GM12875 (cell line): ENCODE data around the gene HGFAC.
A peak's percentile ranks its signal among the peaks of the same experiment; 100 is the strongest.

ENCODE experiments used
- H3K4me3 ChIP-seq: one replicate; pipeline ENCODE4 v1.5.1; 2011; ENCODE audit warnings: low read depth, low read length, control low read depth
- CTCF ChIP-seq: IDR thresholded peaks from 2 replicates; pipeline ENCODE4 v1.5.1; 2011; ENCODE audit warnings: low read depth, mild to moderate bottlenecking, control low read depth, inconsistent platforms, low read length, moderate library complexity, borderline replicate concordance; ENCODE audit not compliant: insufficient read depth

Gene HGFAC

GRCh38 chr4:3434881-3435685, 6.7 kb upstream of the HGFAC start:
- TF ChIP-seq CTCF, result peak; percentile 25; the same call in 1 of the 2 replicates

GRCh38 chr4:3435686-3435956, 6.1 kb upstream of the HGFAC start:
- no peak for TF ChIP-seq CTCF
- no peak overlapping the region for H3K4me3 ChIP-seq

More at GRCh38 chr4:3434881-3435685, 6.7 kb upstream of the HGFAC start:
- no peak overlapping the region for H3K4me3 ChIP-seq

GRCh38 chr4:3436048-3436797, 5.5 kb upstream of the HGFAC start:
- no peak for TF ChIP-seq CTCF
- H3K4me3 ChIP-seq, result no peak overlapping the region

- no peak overlapping the region for H3K4me3 ChIP-seq
- TF ChIP-seq CTCF, result no peak
Observed at GRCh38 chr4:3436798-3437581, 4.8 kb upstream of the HGFAC start.

GRCh38 chr4:3437582-3437936, 4.2 kb upstream of the HGFAC start:
- no peak for TF ChIP-seq CTCF
- no peak overlapping the region for H3K4me3 ChIP-seq

- no peak overlapping the region for H3K4me3 ChIP-seq
- no peak for TF ChIP-seq CTCF
Observed at GRCh38 chr4:3437998-3438846, 3.5 kb upstream of the HGFAC start.
